CD1c-positive myeloid dendritic cell (primary cell): ENCODE data around the gene FAM47B.

Source experiments
- DNase-seq: peaks from one replicate; pipeline ENCODE4 v3.0.0-alpha.2; 2016; ENCODE audit errors: extremely low spot score

FAM47B gene

GRCh38 chrX:34942496-34942895 lies at the start of gene FAM47B:
FAM47B (plus strand) TSS chrX:34942796; CDS start chrX:34942832, 36 bp downstream.
- DNase-seq: no peak

- no peak for DNase-seq
These were observed 48.9 kb upstream of the FAM47B start for GRCh38 chrX:34893741-34894140.

GRCh38 chrX:34900691-34901090 lies 41.9 kb upstream of the FAM47B start:
- no peak for DNase-seq

- no peak for DNase-seq
These were observed 40.8 kb upstream of the FAM47B start for GRCh38 chrX:34901761-34902160.

- no peak for DNase-seq
These were observed 39.3 kb upstream of the FAM47B start for GRCh38 chrX:34903316-34903715.

GRCh38 chrX:34909151-34909550 lies 33.4 kb upstream of the FAM47B start:
- DNase-seq: no peak

- DNase-seq: no peak
These were observed 27.0 kb upstream of the FAM47B start for GRCh38 chrX:34915463-34916225.

- DNase-seq: no peak
These were observed 25.4 kb upstream of the FAM47B start for GRCh38 chrX:34917146-34917545.

- no peak for DNase-seq
These were observed 24.4 kb upstream of the FAM47B start for GRCh38 chrX:34918091-34918736.

GRCh38 chrX:34918856-34919255 lies 23.7 kb upstream of the FAM47B start:
- DNase-seq: no peak

- no peak for DNase-seq
These were observed 14.7 kb upstream of the FAM47B start for GRCh38 chrX:34927866-34928265.

GRCh38 chrX:34943235-34943634 lies 639 bp downstream of the FAM47B start:
- no peak for DNase-seq

GRCh38 chrX:34956916-34957315 lies 14.3 kb downstream of the FAM47B start:
- DNase-seq: no peak

GRCh38 chrX:34961662-34962061 lies 19.1 kb downstream of the FAM47B start:
- no peak for DNase-seq

- DNase-seq: no peak
These were observed 29.6 kb downstream of the FAM47B start for GRCh38 chrX:34972206-34972605.

- DNase-seq: no peak
These were observed 35.6 kb downstream of the FAM47B start for GRCh38 chrX:34978171-34978570.

- no peak for DNase-seq
These were observed 45.0 kb downstream of the FAM47B start for GRCh38 chrX:34987646-34988045.
